Inferior parietal cortex (tissue), 1 donor: ENCODE data around the gene FOLR1.
A peak's percentile ranks its signal among the peaks of the same experiment; 100 is the strongest.
"Not testable (repeated sequence)": the region's sequence is repeated elsewhere in the genome, so short reads cannot be mapped to it uniquely, and the experiment has no call there.

Source experiments
- DNase-seq: peaks from one replicate; pipeline ENCODE4 v3.0.0-alpha.2; 2016; ENCODE audit errors: extremely low spot score

Gene FOLR1

DNA sequence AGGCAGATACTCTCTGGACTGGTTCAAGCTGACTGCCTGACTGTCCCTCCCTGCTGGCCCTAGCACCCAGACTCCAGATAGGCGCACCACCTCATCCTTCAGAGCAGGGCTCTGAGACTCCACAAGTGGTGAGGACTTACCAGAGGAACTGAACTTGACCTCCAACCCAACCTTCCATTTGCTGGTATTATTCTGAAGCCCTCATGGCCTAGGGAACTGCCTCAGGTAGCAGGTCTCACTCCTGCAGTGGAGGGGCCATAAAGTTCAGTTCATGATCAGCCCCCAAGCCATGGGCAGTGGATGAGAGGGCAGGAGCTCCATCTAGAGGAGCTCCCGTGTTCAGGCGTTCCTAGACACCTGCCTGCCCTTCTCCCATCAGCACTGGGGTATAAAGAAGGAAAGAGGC is 10.4 kb upstream of the FOLR1 start:
- DNase-seq = not testable (repeated sequence)

DNA sequence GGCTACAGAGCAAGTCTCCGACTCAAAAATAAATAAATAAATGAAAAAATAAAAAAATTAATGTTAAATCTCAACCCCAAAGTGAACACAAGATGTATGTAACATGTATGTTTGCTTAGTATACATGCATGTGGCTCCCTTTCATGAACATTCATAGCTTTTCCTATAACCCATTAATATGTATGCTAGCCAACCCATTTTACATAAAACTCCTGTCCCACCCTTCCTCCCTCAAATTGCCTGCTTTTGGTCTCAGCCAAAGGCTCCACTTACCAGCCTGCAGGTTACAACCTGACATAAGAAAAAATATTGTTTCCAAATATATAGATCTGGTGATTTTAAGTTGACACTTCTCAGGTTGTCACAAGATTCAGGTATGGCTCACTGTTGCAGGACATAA is 3.7 kb upstream of the FOLR1 start:
- no peak for DNase-seq

DNA sequence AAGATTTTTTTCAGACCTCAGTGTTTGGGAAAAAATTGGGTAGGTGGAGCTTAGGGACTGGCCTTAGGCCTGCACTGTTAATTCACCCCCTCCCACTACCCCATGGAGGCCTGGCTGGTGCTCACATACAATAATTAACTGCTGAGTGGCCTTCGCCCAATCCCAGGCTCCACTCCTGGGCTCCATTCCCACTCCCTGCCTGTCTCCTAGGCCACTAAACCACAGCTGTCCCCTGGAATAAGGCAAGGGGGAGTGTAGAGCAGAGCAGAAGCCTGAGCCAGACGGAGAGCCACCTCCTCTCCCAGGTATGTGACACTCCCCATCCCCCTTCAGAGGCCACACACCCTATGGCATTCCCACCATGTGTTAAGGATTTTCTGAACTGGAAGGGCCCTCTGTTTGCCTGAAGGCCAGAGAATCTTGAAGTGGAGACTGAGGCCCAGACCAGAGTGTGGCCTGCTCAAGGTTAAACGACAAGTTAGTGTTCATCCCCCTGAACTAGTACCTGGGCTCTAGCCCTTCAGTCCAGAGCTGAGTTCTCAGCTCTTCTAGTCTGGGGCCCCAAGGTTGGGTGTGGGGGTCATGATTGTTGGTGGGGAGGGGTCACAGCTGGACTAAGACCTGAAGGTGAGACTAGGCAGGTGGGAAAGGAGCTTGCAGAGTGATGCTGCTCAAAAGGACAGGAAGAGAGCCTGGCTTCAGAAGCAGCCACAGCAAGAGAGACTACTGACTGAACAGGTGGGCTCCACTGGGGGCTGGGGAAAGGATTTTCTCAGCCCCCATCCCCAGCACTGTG is 2.3 kb upstream of the FOLR1 start:
- DNase-seq = no peak

DNA sequence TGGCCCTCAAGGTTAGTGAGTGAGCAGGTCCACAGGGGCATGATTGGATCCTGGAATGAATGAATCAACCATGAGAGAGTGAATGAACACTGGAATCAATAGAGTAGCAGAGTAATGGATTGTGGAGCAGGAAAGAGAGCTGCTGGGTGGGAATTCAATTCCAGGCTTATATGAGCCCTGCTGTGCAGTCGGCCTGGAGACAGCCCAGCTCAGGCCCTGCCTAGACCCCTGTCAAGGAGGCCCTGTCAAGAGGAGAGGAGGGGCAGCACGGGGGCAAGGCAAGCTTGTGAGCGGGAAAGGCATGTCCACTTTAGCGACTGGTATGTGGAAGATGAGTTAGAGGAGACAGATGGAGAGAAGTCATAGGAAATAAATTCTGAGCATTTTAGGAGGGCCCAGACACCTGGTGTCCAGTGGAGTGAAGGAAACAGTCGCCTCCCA is 1.3 kb upstream of the FOLR1 start:
- no peak for DNase-seq

DNA sequence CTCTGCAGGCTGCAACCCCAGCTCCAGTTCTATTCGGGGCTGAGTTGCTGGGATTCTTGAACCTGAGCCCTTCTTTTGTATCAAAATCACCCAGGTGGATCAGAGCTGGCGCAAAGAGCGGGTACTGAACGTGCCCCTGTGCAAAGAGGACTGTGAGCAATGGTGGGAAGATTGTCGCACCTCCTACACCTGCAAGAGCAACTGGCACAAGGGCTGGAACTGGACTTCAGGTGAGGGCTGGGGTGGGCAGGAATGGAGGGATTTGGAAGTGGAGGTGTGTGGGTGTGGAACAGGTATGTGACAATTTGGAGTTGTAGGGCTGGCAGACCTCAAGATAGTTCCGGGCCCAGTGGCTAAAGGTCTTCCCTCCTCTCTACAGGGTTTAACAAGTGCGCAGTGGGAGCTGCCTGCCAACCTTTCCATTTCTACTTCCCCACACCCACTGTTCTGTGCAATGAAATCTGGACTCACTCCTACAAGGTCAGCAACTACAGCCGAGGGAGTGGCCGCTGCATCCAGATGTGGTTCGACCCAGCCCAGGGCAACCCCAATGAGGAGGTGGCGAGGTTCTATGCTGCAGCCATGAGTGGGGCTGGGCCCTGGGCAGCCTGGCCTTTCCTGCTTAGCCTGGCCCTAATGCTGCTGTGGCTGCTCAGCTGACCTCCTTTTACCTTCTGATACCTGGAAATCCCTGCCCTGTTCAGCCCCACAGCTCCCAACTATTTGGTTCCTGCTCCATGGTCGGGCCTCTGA is 3.8 kb downstream of the FOLR1 start:
- no peak for DNase-seq

DNA sequence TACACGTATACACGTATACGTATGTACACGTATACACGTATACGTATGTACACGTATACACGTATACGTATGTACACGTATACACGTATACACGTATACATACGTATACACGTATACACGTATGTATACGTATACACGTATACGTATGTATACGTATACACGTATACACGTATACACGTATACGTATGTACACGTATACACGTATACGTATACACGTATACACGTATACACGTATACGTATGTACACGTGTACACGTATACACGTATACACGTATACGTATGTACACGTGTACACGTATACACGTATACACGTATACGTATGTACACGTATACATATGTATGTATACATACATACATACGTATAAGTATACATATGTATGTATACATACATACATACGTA is 9.5 kb downstream of the FOLR1 start:
- not testable (repeated sequence) for DNase-seq

DNA sequence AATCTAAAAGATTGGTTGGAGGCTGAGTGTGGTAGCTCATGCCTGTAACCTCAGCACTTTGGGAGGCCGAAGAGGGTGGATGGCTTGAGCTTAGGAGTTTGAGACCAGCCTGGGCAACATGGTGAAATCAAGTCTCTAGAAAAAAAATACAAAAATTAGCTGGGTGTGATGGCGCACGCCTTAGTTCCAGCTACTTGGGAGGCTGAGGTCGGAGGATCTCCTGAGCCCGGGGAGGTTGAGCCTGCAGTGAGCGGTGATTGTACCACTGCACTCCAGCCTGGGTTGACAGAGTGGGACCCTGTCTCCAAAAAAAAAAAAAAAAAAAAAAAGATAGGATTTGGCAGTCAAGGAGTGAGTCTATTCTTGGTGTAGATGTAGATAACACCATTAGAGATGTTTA is 10.6 kb downstream of the FOLR1 start:
- no peak for DNase-seq

DNA sequence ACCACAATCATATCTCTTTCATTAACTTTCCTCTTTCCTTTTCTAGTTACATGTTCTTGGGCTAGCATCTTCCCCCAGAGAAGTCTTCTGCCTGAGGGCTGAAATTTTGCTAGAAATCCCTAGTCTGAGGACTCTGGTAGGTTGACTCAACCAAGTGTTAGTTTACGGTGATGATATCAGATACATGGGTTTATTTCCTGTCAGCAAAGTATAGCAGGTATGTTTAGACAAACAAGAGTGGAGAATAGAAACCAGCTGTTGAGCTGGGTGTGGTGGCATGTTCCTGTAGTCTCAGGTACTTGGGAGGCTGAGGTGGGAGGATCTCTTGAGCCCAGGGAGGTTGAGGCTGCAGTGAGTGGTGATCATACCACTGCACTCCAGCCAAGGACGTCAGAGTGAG is 11.2 kb downstream of the FOLR1 start:
- DNase-seq = no peak

DNA sequence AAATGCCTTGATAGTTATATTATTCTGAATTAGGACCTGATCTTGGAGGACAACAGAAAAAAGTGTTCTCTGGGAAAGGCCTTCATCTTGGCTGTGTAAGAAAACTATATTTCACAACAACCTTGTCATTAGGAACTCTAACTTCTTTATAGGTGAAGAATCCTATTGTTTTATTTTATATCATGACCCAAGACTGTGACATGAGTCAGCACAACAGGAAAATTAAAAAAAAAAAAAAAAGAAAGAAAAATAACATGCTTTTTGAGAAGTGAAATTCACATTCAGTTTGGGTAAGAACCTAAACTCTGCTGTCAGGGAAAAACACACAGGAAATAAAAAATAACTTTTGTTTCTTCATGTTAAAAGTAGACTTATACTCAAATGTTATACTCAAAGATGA is 12.9 kb downstream of the FOLR1 start:
- DNase-seq = no peak

DNA sequence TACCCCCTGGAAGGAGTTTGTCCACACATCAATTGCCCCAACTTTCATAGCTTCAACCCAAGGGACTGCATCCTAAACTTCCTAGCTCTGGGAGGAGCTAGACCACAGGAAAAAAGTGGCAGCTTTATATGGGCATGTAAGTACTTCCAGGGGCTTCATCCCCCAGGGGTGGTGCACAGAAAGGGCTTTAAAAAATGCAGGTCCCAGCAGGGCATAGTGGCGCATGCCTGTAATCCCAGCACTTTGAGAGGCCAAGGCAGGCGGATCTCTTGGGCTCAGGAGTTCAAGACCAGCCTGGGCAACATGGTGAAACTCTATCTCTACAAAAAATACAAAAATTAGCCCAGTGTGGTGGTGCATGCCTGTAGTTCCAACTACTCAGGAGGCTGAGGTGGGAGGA is 14.9 kb downstream of the FOLR1 start:
- DNase-seq = not testable (repeated sequence)

DNA sequence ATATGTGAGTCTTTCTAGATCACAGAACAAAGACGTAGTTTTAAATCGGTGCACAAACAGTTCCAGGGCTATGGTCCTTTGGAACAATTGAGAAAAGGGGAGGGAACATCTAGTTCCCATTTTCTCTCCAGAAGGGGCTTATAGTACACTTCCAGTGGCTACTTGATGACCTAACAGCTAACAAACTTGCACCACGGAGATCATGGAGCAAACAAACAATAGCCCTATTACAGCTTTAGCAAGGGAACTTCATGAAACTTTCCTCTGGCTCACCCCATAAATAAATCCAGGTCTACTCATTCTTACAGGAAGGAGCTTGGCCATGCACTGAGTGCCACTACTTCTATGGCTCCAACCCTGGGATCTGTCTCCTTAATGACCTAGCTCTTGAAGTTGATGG is 16.3 kb downstream of the FOLR1 start:
- DNase-seq = no peak

DNA sequence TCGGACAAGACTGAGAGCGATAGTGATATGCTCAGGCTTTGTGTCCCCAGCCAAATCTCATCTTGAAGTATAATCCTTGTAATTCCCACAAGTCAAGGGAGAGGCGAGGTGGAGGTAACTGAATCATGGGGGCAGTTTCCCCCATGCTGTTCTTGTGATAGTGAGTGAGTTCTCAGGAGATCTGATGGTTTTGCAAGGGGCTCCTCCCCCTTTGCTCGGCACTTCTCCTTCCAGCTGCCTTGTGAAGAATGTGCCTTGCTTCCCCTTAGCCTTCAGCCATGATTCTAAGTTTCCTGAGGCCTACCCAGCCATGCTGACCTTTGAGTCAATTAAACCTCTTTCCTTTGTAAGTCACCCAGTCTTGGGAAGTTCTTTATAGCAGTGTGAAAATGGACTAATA is 17.2 kb downstream of the FOLR1 start:
- no peak for DNase-seq

DNA sequence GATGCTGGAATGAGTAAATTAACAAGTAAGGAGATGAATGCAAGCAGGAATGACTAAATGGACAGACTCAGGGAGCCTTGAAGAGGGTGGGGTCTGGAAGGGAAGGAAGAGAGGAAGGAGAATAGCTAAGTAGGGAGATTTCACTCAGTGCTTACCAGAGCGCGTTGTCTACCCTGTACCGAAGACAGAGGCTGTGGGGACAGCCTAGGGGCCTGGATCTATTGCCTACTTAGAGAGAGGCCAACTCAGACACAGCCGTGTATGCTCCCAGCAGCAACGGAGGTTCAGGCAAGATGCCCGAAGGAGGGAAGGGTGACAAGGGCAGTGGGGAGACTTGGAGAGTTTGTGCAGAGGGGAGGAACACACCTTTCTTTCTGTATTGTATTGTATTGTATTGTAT is 24.7 kb downstream of the FOLR1 start, which contains the start of gene FOLR2:
Gene FOLR2 (plus strand): TSS at position 157 of the 400 bp plus-strand sequence. CDS start 1,791 bp downstream, outside the sequence.
- no peak for DNase-seq

DNA sequence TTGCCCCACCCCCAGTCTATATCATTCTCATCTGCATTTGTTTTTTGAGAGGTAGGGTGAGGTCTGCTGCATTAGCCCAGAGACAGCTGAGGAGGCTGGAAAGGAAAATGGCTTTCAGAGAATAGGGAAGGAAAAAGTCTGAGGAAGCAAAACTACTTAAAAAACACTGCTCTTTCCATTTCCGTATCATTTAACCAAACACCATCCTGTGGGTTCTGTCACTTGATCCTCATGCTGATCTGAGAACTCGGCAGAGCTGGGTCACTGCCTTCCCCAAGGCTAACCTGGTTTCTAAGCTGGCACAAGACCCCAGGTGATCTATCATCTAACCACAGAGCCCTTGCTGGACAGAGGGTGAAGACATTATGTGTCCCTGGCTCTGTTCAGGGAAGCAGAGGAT is 25.9 kb downstream of the FOLR1 start:
- no peak for DNase-seq

DNA sequence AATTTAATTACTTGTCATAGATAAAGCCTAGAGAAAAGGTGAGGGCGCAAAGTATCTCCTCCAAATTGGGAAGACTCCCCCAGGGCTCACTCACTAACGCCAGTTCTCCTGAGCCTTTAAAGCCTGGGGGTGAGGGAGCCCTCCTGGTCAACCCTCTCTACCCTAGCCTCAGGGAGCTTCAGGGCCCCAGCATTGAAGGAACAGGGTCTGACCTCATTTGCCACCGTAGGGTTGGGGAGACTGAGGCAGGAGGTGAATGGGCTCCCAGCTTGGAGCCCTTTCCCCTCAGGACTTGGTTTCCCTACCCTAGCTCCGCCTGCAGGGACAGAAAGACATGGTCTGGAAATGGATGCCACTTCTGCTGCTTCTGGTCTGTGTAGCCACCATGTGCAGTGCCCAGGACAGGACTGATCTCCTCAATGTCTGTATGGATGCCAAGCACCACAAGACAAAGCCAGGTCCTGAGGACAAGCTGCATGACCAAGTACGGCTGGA is 26.4 kb downstream of the FOLR1 start:
- no peak for DNase-seq

DNA sequence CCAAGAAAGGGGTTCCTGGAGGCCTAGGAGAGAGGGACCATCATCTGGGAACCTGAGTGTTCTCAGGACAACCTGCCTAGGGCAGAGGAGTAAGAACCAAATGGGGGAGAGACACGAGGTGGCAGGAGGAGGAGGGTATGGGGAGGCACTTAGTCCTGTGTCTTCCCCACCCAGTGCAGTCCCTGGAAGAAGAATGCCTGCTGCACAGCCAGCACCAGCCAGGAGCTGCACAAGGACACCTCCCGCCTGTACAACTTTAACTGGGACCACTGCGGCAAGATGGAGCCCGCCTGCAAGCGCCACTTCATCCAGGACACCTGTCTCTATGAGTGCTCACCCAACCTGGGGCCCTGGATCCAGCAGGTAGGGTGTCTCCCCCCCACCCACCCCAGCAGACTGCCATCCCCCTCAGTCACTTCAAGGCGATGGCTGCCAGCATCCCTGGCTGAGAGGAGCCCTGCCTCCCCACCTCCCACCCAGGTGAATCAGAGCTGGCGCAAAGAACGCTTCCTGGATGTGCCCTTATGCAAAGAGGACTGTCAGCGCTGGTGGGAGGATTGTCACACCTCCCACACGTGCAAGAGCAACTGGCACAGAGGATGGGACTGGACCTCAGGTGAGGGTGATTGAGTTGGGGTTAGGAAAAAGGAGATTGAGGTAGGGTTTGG is 28.9 kb downstream of the FOLR1 start:
- no peak for DNase-seq

DNA sequence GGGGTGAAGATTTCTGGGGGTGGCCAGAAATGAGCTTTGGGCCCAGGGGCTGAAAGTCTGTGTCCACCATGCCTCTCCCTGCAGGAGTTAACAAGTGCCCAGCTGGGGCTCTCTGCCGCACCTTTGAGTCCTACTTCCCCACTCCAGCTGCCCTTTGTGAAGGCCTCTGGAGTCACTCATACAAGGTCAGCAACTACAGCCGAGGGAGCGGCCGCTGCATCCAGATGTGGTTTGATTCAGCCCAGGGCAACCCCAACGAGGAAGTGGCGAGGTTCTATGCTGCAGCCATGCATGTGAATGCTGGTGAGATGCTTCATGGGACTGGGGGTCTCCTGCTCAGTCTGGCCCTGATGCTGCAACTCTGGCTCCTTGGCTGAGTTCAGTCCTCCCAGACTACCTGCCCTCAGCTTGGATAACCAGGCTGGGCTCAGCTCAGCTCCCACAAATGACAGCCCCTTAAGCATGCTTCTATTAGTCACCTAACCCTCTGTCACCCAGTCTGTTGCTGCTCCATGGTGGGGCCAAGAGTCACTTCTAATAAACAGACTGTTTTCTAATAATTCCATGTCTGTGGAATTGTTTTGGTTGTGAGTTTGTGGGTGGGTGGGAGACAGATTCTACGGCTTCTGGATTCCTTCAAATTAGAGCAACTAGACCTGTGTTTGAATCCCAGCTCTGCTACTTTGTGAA is 29.6 kb downstream of the FOLR1 start:
- no peak for DNase-seq

DNA sequence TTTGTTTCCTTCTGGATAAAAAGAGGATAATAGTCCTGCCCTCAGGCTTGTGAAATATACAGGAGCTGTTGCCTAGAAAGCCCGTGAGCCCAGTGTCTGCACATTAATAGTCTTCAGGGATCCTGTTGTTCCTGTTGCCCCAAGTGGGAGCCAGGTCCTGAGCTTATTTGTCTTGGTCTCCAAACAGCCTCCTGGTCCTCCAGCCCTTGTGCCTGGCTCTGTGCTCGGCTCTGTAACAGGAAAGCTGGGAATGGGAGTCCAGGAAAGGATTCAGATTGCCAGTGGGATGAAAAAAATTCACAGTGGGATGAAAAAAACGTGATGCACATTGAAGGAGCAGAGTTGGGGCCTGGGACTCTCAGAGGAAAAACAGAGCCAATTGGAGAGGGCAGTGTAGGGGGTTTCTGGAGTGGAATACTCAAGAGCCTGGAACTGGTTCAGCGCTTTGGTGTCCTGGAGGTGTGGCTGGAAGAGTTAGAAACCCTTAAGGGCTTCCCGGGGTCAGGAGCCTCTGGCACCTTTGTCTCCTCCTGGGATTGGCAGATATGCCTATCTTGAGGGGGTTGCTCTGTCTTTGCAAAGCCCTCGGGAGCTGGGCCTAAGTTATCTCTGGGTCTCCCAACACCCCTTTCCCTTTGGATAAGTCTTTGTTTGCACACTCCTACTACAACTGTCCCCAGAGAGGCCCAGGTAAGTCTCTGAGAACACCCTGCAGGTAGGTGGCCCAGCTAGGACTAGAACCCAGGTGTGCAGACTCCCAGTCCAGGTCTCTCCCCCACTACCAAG is 30.4 kb downstream of the FOLR1 start:
- no peak for DNase-seq

DNA sequence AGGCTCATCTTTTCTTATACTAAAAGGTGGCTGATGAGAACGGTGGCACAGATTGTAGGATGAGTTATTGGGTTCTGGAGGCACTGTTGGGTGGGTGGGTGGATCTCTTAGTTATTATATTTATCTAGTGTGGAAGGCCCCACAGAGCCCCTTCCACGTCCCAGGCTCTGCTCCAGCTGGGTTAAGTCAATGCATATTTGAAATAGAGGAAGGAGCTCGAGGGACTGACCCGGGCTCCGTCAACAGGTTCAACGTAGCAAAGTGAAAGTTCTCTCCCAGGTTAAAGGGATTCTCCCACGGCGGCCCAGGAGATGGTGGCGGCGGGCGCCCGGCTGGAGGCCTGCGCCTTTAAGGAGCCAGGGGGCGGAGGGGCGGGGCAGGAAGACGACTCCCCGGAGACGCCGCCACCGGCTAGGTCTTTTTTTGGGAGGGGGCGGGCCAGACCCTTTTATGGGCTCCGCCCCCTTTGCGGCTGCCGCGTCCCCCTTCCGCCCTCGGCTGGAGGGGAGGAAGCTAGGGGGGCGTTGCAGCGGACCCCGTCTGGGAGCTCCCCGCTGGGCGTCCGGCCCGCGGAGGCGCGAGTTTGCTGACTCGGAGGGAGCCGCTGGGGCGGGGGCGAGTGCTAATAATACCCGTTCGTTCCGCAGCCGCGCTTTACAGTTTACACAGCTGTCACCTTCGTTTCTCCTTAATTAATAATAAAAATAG is 31.1 kb downstream of the FOLR1 start:
- peak; percentile 69 for DNase-seq
